Activated CD8-positive, alpha-beta memory T cell treated with anti-CD3 and anti-CD28 coated beads for 48 hours (primary cell): ENCODE measurements around the gene FOXI1.
"Not testable (repeated sequence)": the region's sequence is repeated elsewhere in the genome, so short reads cannot be mapped to it uniquely, and the experiment has no call there.

Experiments used
- DNase-seq, 3 experiments: peaks; one replicate each; pipeline ENCODE4 v3.0.0-alpha.2; 2020; ENCODE audit warnings: low read depth in 2 of 3, low spot score in 2 of 3

The FOXI1 gene

DNA sequence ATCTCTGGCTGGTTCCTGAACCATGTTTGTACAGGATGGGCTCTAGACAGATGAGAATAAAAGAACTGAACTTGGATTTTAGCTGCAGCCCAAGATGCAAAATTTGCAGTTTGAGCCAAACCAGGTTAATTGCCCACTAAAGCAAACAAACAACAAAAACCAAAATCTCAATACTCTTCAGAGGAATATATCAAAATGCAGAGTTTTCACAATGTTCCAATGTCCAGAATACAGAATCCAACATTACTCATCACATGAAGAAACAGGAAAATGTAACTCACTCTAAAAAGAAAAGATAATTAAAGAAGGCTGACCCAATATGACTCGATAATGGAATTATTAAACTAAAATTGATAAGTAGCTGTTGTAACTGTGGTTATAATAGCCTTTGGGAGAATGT lies 20.4 kb downstream of the FOXI1 start:
- DNase-seq, result no peak

DNA sequence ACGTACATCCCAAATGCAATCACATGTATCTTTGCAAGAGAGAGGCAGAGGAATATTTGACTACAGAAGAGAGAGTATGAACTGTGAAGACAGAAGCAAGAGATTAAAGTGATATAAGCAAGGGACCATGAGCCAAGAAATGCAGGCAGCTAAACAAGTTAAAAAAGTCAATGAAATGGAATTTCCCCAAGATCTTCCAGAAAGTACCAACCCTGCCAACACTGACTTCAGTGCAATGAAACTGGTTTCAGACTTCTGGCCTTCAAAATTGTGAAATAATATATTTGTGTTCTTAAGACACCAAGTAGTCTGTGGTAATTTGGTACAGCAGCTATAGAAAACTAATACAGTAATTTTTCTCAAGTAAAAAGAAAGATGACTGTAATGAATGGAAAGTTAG lies 20.9 kb downstream of the FOXI1 start:
- DNase-seq, result no peak

DNA sequence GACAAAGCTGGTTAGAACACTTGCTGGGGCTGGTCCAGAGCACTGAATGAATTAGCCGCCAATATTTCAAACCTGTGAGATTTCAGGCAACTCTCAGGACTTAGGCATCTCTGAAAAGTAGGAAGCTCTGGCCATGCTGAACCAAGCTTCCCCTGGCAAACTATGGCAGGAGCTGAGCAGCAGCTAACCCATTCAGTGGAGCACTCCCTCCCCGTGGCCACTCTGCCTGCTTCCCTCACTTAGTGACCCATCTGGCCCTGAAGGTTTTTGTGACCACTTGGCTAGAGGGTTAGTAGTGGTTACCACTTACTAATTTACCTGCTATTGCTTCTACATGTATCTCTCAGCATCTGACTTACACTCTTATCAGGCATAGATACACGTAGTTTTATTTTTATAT lies 25.5 kb downstream of the FOXI1 start:
- DNase-seq, result no peak

DNA sequence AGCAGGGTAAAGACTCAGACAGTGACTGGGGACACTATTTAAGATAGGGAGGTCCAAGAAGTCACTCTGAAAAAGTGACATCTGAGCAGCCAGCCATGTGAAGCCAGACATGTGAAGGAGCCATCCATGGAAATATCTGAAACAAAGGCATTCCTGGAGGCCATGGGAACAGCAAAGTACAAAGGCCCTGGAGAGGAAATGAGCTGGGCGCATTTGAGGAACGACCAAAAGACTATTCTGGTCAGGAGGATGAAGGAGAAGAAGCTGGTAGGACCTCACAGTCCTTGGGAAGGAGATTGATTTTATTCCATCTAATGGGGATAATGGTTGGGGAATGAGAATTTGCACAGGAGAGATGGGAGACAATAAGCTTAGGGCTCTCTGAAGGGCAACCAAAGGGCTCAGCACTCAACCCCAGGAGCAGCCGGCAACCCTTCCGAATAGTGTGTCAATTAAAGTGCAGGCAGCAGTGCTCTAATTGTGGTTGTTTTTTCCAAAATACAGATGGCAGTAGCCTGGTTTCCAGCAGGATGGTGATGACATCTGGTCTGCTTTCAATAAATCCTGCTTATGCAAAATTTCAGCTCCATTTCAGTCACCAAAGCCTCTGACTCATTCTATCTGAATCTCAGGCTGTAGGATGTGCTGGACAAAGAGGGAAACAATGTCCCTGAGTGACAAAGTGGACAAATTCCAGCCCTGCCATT lies 26.7 kb downstream of the FOXI1 start:
- DNase-seq, result no peak

DNA sequence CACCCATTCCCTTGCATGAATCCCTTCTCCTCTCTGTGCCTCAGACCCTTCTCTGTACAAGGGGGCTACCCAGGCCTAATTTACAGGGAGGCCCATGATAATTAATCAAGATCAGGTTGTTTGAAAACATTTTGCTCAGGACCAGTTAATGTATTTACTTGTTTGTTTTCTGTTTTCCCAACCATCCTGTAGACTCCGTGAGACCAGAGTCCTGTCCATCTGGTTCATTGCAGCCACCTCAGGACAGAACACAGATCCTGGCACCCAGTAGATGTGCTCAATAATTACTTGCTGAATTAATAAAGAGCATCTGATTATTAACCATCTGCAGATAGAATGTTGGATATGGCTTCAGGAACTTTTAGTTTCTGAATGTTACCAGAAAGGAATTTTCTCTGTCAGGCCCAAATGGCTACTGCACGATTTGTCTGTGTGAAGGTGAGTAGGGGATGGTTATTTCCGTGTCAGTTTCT lies 27.3 kb downstream of the FOXI1 start:
- no peak for DNase-seq

DNA sequence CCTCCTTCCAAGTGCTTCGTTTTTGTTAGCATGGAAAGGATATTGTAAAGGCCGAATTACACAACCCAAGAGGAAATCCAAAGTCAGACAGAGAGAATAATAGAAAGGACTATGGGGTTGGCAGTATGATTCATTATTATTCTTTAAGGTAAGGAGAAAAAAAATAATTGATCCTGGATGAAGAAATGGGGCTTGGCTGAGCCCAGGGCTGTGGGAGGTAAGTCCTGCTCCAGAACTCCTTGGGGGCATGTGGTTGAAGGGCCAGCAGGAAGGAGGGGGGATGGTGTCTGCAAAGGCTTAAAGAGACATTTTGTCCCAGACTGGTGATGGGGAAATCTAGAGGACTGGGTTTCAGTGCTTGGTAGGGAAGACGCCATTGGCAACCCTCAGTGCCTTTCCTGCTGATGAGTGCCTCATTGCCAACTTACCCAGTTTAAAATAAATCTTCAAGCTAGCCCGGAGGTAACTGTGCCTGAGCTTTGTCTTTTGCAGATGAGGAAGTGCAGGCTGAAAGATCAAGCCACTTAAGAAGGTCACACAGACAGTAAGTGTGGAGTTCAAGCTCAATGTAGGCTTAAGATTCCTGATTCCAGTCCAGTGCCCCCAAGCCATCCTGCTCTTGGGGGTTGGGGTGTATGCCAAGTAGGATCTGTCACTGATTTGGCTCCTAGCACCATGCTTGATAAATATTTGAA lies 30.2 kb downstream of the FOXI1 start:
- no peak for DNase-seq

DNA sequence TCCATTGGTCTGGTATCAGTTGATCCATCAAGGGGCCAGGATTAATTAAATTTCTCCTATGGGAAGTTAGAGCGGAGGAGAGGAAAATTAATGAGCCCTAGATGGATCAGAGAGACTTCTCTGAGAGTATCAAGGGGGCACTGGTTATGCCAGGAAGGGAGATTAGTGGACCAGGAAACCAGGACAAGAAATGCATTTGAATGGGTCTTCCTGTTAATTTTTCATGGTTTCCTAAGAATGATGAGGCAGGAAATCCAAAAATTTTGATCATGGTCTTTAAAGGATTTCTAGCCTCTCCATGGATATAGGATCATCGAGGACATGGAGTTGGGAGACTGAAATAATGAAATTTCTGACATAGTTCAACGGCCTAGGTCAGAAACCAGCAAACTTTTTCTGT lies 30.8 kb downstream of the FOXI1 start:
- DNase-seq, result no peak

DNA sequence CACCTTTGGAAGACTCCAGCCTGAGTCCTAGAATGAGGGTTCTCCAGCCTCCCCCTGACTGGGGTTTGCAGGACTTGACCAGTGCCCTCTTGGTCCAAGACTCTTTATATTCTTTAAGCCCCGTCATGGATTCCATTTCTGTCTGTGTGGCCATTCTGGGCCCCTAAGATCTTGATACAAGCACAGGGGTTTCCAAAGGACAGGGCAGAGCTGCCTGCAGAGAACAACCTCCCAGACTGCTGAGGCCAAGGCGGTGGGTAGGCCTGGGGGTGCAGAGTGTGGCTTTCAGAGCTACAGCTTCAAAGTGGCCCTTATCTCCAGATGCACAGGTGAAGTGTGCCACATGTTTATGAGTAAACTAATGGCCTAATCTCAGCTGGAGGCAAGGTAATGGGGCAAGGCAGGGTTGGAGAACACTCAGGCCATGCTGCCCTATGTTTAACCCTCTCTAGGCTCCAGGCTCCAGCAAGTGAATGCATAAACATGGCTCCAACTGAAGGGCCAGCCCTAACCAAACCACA lies 32.1 kb downstream of the FOXI1 start:
- DNase-seq, result no peak

DNA sequence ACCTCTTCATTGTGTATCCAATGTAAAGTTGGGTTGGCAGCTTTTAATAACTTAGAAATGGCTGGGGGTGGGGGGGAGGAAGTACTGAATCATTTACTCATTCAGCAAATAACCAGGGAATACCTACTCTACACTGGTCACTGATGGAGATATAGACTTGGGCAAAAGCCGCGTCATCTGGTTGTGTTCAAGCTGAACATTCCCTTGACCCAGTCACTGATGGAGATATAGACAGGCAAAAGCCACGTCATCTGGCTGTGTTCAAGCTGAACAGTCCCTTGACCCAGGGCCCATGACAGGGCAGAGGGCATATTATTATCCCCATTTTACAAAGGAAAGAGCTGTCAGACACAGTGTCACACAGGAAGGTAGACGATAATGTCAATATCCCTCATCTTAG lies 32.6 kb downstream of the FOXI1 start:
- DNase-seq, result no peak

DNA sequence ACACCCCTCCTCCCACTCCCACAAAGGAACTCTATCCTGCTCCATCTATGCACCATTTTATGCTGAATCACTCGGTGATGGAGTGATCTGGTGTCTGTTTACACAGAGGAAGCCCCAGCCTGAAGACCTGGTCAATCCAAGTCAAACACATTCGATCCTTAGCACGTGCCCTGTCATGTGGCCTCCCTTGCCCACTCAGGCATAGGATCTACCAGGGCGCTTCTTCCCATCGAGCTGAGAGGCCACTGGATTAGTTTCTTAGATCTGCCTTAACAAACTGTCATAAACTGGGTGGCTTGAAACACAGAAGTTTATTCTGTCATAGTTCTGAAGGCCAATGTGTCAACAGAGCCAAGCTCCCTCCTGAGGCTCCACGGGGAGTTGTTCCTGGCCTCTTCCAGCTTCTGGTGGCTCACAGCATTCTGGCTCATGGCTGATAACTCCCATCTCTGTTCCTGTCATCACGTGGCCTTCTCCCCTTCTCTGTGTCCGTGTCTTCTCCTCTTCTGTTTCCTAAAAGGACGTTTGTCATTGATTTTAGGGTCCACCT lies 34.2 kb downstream of the FOXI1 start:
- DNase-seq, result no peak

DNA sequence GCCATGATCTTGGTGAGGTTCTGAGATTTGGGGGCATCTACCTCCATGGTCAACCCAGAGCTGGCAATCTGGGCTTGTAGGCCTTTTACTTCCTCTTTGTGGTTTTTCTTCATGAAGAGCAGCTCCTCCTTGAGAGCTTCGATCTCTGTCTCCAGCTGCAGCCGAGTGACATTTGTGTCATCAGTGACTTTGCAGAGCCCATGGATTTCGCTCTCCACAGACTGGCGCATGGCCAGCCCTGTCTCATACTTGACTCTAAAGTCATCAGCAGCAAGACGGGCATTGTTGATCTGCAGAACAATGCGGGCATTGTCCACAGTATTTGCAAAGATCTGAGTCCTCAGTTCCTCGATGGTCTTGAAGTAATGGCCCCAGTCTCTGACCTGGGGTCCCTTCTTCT lies 35.5 kb downstream of the FOXI1 start:
- not testable (repeated sequence) for DNase-seq

DNA sequence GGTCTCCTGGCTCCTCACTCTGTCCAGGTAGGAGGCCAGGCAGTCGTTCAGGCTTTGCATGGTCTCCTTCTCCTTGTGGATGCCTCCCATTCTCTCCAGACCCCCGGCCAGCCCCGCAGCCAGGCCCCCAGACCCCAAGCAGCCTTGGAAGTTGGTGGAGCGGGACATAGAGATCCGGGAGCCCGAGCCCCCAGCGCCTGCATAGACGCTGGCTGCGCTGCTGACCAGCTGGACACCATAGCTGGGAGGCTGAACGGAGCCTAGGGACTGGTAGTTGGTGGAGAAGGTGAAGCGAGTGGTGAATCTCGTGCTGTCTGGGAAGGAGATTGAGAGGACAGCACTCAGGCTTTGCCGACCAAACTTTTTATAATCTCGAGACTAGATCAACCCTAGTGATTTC lies 35.9 kb downstream of the FOXI1 start:
- no peak for DNase-seq

DNA sequence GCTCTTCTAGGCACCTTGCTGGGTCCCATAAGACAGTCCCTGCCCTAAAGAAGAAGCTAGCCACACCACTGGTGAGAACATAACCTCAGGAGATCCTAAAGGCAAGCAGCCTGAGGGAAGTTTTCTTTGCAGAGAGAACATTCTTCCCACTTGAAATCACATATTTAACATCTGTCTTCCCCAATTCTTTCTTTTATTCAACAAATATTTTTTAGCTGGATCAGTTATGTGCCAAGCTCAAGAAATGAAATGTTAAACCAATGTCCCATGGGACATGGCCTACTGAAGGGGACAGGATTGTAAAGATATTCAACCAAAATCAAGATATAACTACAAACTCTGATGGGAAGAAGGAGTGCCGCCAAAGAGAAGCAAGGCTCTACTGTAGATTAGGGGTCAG lies 36.5 kb downstream of the FOXI1 start:
- no peak for DNase-seq

DNA sequence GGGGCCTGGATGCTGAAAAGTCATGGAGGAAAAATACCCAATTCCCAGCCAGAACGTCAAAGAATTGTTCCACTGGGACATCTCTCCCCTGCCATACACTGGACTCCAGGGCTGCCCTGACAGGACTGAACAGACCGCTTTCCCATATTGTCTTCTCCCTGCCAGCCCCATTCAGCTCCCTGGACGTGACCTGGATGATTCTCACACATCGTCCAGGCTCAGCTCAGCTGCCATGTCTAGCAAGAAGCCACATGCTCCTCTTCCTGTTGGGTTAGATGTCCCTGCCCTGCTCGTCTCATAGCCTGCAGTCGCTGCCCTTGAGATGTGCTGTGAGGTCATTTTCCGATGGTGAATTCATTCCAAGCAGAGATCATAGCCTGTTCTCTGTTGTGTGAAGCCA lies 37.4 kb downstream of the FOXI1 start:
- no peak for DNase-seq

DNA sequence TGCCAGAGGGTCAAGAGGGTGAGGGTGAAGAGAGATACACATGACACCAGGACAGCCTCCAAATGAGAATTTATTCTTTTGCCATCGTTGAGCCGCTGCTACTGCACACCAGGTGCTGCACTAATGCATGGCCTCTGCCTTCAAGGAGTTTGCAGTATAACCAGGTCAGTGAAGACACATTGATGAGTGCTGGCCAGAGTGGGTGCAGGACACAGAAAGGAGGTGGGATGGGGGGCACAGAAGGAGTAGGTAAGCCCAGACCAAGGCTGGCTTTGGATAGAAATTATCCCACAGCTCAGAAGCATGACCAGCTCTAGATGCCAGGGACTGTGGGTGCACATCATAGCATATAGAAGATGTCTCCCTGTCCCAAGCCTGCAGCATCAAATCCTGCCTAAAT lies 38.0 kb downstream of the FOXI1 start:
- DNase-seq, result no peak

DNA sequence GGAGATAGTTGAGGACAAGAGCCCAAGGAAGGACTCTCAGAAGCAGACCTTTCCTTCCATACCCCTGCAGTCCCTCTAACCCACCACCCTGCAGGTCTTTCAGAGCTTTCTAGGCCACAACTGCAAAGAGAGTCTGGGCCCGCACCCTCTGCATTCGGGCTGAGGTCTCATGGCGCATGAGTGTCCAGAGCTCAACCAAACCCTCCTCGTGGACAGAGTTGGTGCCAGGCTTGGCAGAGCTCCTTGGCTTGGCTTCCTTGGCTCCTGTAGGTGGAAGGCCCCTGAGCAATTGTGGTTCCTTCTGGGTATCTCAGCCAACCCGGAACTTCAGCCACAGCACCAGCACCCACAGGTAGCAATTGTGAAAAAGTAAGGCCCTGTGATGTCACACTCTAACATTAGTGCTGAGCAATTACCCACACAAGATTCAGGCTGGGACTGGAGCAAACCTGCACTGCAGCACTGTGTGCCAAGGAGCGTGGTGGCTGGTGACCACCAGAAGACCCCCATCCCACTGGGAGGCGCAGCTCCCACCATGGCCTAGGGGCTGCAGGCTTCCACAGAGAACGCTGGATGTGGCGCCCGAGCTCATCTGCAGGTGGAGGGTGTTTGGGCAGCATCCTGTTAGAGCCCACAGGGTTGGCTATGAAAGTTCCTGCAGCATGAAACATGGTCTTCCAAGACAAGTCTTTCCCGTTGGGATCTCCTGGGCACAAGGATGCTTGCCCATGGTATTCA lies 38.8 kb downstream of the FOXI1 start:
- no peak for DNase-seq

DNA sequence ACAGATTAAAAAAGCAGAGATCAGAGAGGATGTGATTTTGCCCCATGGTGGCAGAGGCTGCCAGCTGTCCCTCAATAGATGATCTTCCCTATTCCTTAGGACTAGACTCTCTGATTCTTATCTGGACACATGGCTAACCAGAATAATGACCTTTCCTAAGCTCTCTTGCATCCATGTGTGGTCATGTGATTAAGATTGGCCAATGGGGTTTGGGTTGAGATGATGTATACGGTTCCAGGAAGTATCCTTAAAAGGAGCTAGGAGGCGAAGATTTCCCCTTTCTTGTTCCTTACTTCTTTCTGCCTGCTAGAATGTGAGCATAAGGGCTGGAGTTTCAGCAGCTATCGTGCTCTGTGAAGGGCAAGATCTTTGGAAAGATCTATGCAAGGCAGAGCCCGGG lies 39.8 kb downstream of the FOXI1 start:
- no peak for DNase-seq

DNA sequence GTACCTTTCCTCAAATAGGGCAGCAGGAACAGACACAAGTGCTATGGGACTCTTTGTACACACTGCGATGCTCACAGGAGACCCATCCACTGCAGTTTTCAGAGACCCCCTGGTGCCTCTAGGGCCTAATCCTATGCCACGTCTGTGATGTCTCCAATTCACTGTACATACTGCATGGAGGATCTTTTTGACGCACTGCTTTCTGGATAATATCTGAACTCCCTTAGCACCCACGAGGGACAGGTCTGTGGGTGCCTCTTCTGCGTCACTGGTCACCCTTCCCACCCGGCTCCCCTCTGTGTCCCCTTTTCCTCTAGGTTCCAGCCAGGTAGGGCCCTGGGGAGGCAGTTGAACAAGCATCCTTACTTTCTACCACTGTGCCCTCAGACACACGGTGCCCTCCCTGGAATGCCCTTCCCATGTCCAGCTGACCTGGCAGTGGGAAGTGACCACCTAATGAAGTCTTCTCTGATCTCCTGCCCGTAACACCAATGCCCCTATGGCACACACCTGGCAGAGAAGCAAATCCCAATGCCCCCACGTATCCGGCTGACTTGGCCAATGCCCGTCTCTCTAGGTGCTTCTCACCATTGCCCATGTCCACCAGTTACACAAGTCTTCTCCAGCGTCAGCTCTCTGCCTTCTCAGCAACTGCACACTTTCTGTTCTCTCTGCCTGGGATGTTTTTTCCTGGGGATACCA lies 41.5 kb downstream of the FOXI1 start:
- no peak for DNase-seq

DNA sequence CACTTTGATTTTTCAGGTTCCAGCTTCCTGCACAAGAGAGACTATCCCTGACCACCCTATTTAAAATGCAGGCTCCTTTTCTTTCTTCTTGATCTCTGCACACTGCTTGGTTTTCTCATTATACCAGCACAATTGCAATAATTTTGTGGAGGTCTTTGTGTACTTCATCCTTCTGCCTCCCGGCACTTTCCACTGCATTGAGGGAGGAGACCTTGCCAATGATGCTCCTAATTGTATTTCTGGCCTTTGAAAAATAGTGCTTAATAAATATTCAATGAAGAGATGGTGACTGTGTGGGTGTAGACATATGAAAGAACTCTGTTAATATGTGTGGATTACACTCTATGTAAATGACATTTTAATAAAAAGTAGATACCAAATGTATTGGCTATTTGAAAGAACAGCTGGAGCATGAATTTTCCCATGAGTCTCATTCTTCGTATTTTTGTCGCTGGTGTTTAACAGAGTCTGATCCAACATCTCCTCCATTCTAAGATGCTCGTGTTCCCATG lies 42.1 kb downstream of the FOXI1 start:
- no peak for DNase-seq

DNA sequence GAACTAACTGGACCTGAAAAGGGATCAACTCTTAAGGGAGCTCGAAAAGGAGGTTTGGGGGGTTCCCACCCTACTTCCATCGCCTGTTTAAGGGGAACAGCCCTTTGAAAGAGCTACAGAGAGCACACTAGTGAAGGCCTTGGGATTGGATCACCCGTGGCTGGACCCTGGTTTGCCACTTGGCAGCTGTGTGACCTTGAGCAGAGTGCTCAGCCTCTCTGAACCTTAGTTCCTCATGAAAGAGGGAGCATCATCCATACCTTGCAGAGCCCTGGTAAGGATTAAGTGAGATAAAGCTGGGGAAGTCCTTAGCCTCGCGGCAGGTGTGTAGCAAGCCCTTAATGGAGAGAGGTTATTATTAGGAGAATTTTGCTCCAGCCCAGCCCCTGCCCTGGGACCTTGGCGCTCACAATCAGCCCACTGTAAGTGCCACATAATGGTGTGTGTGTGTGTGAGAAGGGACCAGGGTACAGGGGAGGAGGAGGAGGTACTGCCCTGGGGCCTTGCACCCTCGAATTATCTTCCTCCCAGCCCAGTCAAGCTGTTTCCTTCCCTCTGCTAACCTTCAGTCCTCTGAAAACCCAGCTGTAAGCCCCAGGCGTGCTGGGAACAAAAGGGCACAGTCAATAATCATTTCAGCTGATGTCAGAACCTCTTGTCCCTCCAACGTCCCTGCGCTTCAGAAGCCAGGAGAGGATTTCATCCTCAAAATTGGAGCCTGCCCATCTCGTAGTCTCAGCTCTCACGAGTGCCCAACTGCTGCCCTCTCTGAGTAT lies 42.9 kb downstream of the FOXI1 start:
- no peak for DNase-seq
